CD14-positive monocyte (primary cell): ENCODE measurements around the gene KCNJ1. TPM values are rescaled to one million over a fixed set of nuclear protein-coding genes. Genes with fewer than 3 reads are reported as not detected.
A peak's percentile ranks its signal among the peaks of the same experiment; 100 is the strongest.

ENCODE experiments used
- DNase-seq, 3 donors: peaks; one replicate each; pipeline ENCODE4 v3.0.0-alpha.2; 2011 to 2022
- H2AFZ ChIP-seq: 2 replicates; pipeline ENCODE4 v1.6.0; 2012; ENCODE audit warnings: mild to moderate bottlenecking, low read depth, low read length, inconsistent platforms; ENCODE audit not compliant: insufficient read depth, poor library complexity, severe bottlenecking
- H3K27ac ChIP-seq, 2 donors: 1 replicate in 1 of 2; 2 replicates in 1 of 2; pipeline ENCODE4 v1.5.1; 2012 to 2013; ENCODE audit warnings: low read length in 2 of 2, control low read depth in 1 of 2, inconsistent platforms in 1 of 2, low read depth in 1 of 2, mild to moderate bottlenecking in 1 of 2
- H3K27me3 ChIP-seq, 2 donors: one replicate each; pipeline versions ENCODE4 v1.6.0 to v1.6.1; 2011 to 2013; ENCODE audit warnings: low read length in 2 of 2; ENCODE audit not compliant: control insufficient read depth in 2 of 2, insufficient read depth in 2 of 2
- H3K36me3 ChIP-seq, 2 donors: replicated peaks in 1 of 2; 1 replicate in 1 of 2; 2 replicates in 1 of 2; pipeline versions ENCODE4 v1.5.1 to v1.6.1; 2012 to 2013; ENCODE audit warnings: low read length in 2 of 2, control low read depth in 1 of 2, inconsistent platforms in 1 of 2, mild to moderate bottlenecking in 1 of 2; ENCODE audit not compliant: insufficient read depth in 2 of 2, control insufficient read depth in 1 of 2
- H3K4me1 ChIP-seq, 2 donors: 1 replicate in 1 of 2; 2 replicates in 1 of 2; pipeline versions ENCODE4 v1.5.1 to v1.6.1; 2012 to 2013; ENCODE audit warnings: low read length in 2 of 2, control low read depth in 1 of 2, inconsistent platforms in 1 of 2, mild to moderate bottlenecking in 1 of 2, moderate library complexity in 1 of 2; ENCODE audit not compliant: insufficient read depth in 2 of 2, control insufficient read depth in 1 of 2
- H3K4me2 ChIP-seq: replicated peaks from 2 replicates; pipeline ENCODE3; 2012; ENCODE audit warnings: low read length, moderate library complexity, mild to moderate bottlenecking; ENCODE audit not compliant: poor library complexity, severe bottlenecking; ENCODE audit errors: extremely low read depth
- H3K4me3 ChIP-seq, 3 experiments: fragments of 200-600 bp in 1 of 3; sonication (generic) in 1 of 3; replicated peaks in 1 of 3; 1 replicate in 2 of 3; 2 replicates in 1 of 3; pipeline ENCODE4 v1.5.1; 2011 to 2013; ENCODE audit warnings: low read length in 3 of 3, mild to moderate bottlenecking in 3 of 3, control low read depth in 2 of 3, low read depth in 2 of 3, inconsistent platforms in 1 of 3, moderate library complexity in 1 of 3
- H3K79me2 ChIP-seq: 2 replicates; pipeline ENCODE4 v1.6.0; 2012; ENCODE audit warnings: mild to moderate bottlenecking, control low read depth, inconsistent platforms, low read length, moderate library complexity; ENCODE audit not compliant: insufficient read depth
- H3K9ac ChIP-seq: 2 replicates; pipeline ENCODE4 v1.6.0; 2017; ENCODE audit warnings: low read length, mild to moderate bottlenecking; ENCODE audit not compliant: insufficient read depth, poor library complexity, severe bottlenecking
- H3K9me3 ChIP-seq, 2 donors: replicated peaks in 1 of 2; 1 replicate in 1 of 2; 2 replicates in 1 of 2; pipeline versions ENCODE4 v1.5.1 to v1.6.1; 2012 to 2013; ENCODE audit warnings: low read length in 2 of 2, control low read depth in 1 of 2; ENCODE audit not compliant: control insufficient read depth in 1 of 2, insufficient read depth in 1 of 2
- H4K20me1 ChIP-seq: 2 replicates; pipeline ENCODE4 v1.6.0; 2012; ENCODE audit warnings: mild to moderate bottlenecking, low read length, control low read depth, moderate library complexity; ENCODE audit not compliant: insufficient read depth
- H3K27ac Mint-ChIP-seq, 7 donors: one replicate each; pipeline ENCODE4 v1.8.0; 2020; ENCODE audit warnings: mild to moderate bottlenecking in 7 of 7, mixed read lengths in 7 of 7, moderate library complexity in 6 of 7, inconsistent platforms in 2 of 7
- H3K27me3 Mint-ChIP-seq, 3 donors: one replicate each; pipeline ENCODE4 v1.8.0; 2021 to 2022; ENCODE audit warnings: low read depth in 3 of 3, mild to moderate bottlenecking in 3 of 3, mixed read lengths in 3 of 3, moderate library complexity in 3 of 3, inconsistent platforms in 1 of 3
- H3K36me3 Mint-ChIP-seq, 2 donors: one replicate each; pipeline ENCODE4 v1.8.0; 2020; ENCODE audit warnings: mixed read lengths in 2 of 2, inconsistent platforms in 1 of 2, mild to moderate bottlenecking in 1 of 2
- H3K4me1 Mint-ChIP-seq: one replicate; pipeline ENCODE4 v1.8.0; 2020; ENCODE audit warnings: mild to moderate bottlenecking, mixed read lengths
- H3K4me3 Mint-ChIP-seq, 2 donors: one replicate each; pipeline ENCODE4 v1.8.0; 2020; ENCODE audit warnings: mild to moderate bottlenecking in 2 of 2, mixed read lengths in 2 of 2, moderate library complexity in 1 of 2
- H3K9me3 Mint-ChIP-seq, 7 donors: one replicate each; pipeline ENCODE4 v1.8.0; 2020 to 2022; ENCODE audit warnings: mixed read lengths in 7 of 7, mild to moderate bottlenecking in 6 of 7, moderate library complexity in 6 of 7, inconsistent platforms in 2 of 7
- CTCF ChIP-seq: fragments of 200-600 bp; IDR thresholded peaks from one replicate; pipeline ENCODE4 v1.8.0; 2022; ENCODE audit warnings: antibody characterized with exemption, mild to moderate bottlenecking
- WGBS: methylation state at CpG from one replicate; pipeline ENCODE4 v1.1.5; 2013; ENCODE audit warnings: missing lambda C conversion rate; ENCODE audit not compliant: insufficient coverage; 5-methylcytosine and 5-hydroxymethylcytosine counted together
- intact Hi-C, 2 donors: fragments of 100-400 bp; cut with micrococcal nuclease; formaldehyde crosslinking; loops; one replicate each; pipeline versions ENCODE4 v1.15.0 to v1.15.1; 2023
- polyA plus RNA-seq, 3 donors: library from polyadenylated mRNA; depleted of rRNA in 1 of 3; unstranded in 2 of 3; stranded (reverse) in 1 of 3; fragments of 300-500 nt in 2 of 3; fragments of >200 nt in 1 of 3; fragmentation: Illumina TruSeq in 2 of 3; gene quantifications; 1 replicate in 2 of 3; 2 replicates in 1 of 3; pipeline ENCODE4 v1.2.3, GENCODE V29; 2012 to 2021

KCNJ1 gene
- polyA plus RNA-seq, 3 donors: 0.12 to 0.47 TPM; not detected in 1

GRCh38 chr11:128906185-128907050, 39.3 kb upstream of the KCNJ1 start:
- Histone ChIP-seq H3K4me3 (peak overlapping the region in 2 of 3 experiments; percentile 62 to 79), H3K79me2 (no peaks in the 10 kb centered on the region), H2AFZ (peak overlapping the region; percentile 8), H3K36me3 (no peaks in the 10 kb centered on the region), H3K9me3 (no peaks in the 10 kb centered on the region), H4K20me1 (no peaks in the 10 kb centered on the region), H3K9ac (no peak overlapping the region), H3K4me1 (peaks cover 57 to 61% of the 10 kb centered on the region in 2 donors), H3K27ac (peak overlapping the region in 1 of 2 donors; percentile 28), H3K4me2 (peak overlapping the region; percentile 90), H3K27me3 (no peaks in the 10 kb centered on the region)
- peaks cover 3 to 5% of the 10 kb centered on the region in 2 donors for H3K36me3 Mint-ChIP-seq
- peak overlapping the region; percentile 77 to 90 for H3K4me3 Mint-ChIP-seq
- peaks cover 60% of the 10 kb centered on the region for H3K4me1 Mint-ChIP-seq
- intact Hi-C loops: no loop called here
- peak; percentile 32 for TF ChIP-seq CTCF
- 31% methylated on average over 5 of the region's 8 CpGs for WGBS
- peak overlapping the region in 5 of 7 donors; percentile 46 to 82 (median 61) for H3K27ac Mint-ChIP-seq
- DNase-seq: peak; percentile 37 to 60 (median 52)
- peaks cover 0 to 4% (median 0%) of the 10 kb centered on the region in 7 donors for H3K9me3 Mint-ChIP-seq
- peaks cover 9 to 16% (median 10%) of the 10 kb centered on the region in 3 donors for H3K27me3 Mint-ChIP-seq

- H3K27ac Mint-ChIP-seq: peak overlapping the region in 4 of 7 donors; percentile 50 to 82 (median 60)
- H3K27ac ChIP-seq: no peak overlapping the region
- intact Hi-C loops: no loop called here
- no peaks in the 10 kb centered on the region for H4K20me1 ChIP-seq
- H3K9me3 Mint-ChIP-seq: peaks cover 0 to 2% (median 0%) of the 10 kb centered on the region in 7 donors
- peak; percentile 55 for TF ChIP-seq CTCF
- H3K4me3 ChIP-seq: peak overlapping the region; percentile 52 to 79 (median 62)
- H3K4me1 ChIP-seq: peaks cover 57 to 61% of the 10 kb centered on the region in 2 donors
- peak overlapping the region; percentile 90 for H3K4me2 ChIP-seq
- peaks cover 9 to 16% (median 10%) of the 10 kb centered on the region in 3 donors for H3K27me3 Mint-ChIP-seq
- H3K4me3 Mint-ChIP-seq: peak overlapping the region; percentile 77 to 90
- no peaks in the 10 kb centered on the region for H3K36me3 ChIP-seq
- WGBS: 0% methylated on average over 32 of the region's 45 CpGs
- peak in 1 of 3 donors; percentile 38 for DNase-seq
- no peaks in the 10 kb centered on the region for H3K9me3 ChIP-seq
- H3K79me2 ChIP-seq: no peaks in the 10 kb centered on the region
- H2AFZ ChIP-seq: peak overlapping the region; percentile 84
- peaks cover 60% of the 10 kb centered on the region for H3K4me1 Mint-ChIP-seq
- H3K9ac ChIP-seq: peak overlapping the region; percentile 48
- H3K27me3 ChIP-seq: no peaks in the 10 kb centered on the region
- H3K36me3 Mint-ChIP-seq: peaks cover 3 to 7% of the 10 kb centered on the region in 2 donors
These were observed 38.5 kb upstream of the KCNJ1 start for GRCh38 chr11:128905345-128906184.
